NOMO-1 treated with DMSO at 0.1 percent for 48 hours (cell line): ENCODE measurements around the gene OLFM4.

Experiments
- DNase-seq: peaks from one replicate; lab custom pipeline; 2025; ENCODE audit not compliant: unreplicated experiment; lab: John Stamatoyannopoulos, UW

Gene OLFM4

GRCh38 chr13:53066411-53066810 lies 37.8 kb downstream of the OLFM4 start:
- DNase-seq = no peak

DNA sequence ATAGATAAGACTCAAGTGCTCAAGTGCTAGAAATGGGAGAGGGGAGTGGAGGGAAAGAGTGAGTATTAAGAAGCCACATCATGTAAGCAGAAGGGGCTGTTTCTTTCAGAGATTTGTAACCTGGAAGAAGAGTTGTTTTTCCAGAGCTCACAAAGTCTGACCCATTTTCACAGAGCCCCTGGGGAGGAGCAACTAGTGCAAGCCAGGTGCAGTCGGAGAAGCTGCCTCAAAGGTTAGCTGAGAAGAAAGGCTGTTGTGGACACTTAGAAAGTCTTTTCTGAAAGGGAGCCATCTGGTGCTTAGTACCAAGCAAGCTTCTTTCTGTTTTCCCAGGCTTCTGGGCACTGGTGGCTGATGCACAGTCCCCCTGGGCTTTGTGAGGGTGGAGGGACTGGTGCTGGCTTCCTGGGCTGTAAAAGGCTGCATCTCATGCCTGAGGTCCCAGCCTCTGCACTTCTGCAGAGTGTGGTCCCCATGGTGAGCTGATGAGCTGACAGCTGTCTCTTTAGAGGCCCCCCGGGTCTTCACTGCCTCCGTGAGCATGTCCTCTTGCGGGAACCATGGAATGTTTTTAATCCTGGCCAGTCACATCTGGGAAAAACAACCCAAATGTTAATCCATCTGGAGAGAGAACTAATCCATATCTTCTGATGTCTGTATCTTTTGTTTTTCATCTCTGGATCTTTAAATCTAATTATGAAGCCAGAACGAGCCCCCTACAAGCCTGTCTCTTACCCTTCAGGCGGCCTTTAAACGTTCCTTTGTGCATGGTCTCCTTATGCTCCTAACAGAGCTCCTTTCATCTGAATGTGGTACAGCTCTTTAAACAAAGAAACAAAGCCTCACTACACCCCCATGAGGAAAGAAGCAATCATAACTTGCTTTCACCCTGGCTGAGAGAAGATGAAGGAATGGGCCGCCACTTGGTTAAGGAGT lies 40.2 kb downstream of the OLFM4 start:
- no peak for DNase-seq

DNA sequence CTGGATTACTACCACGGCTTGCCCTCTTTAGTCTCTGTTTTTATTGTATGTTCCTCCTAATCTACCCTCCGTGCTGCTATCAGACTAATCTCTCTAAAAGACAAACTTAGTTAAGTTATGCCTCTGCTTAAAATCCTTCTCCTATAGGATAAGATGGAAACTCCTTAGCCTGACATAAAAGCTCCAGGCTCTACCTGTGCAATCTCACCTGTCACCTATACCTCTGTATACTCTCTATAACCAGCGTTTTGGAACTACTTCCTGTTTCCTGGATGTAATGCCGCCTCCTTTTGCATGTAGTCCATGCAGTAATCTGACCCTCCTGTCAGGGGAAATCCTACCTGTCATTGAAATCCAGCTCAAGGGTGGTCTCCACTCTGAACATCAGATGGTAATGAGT lies 41.2 kb downstream of the OLFM4 start:
- no peak for DNase-seq

DNA sequence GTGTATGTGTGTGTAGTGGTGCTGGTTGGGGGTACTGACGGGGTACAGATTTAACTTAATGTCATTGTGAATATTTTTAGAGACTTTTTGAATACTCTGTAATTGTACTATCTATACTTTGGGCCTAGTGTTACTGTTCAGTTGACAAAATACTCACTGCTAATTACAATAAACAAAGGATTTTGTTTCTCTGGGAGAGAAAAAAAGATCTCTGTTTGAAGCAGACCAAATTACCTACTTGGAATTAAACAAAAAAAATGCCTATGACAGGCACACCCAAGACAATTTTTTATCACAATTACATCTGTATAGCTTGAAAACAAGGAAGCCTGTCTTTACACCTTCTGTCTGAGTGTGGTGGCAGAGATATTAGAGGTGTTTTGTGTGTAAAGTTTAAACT lies 45.1 kb downstream of the OLFM4 start:
- DNase-seq = no peak

- no peak for DNase-seq
Observed at GRCh38 chr13:53074114-53074513, 45.5 kb downstream of the OLFM4 start.

GRCh38 chr13:53075356-53076041 lies 46.9 kb downstream of the OLFM4 start:
- no peak for DNase-seq

DNA sequence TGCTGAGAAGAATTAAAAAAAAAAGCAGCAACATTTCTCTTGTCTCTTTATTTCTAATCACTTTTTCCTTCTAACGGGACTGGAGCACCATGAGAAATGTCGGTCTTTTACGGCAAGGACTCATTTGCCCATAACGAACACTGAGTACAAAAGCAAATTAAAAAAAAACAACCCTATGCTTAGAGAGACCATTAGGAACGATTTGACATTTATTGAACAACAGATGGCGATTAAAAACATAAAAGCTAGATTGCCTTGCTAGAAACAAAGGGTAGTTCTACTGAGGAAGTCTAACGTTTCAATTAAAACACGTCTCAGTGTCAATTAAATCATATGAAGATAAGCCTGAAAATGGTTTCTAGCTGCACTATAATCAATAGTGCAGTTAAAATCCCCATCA lies 51.1 kb downstream of the OLFM4 start:
- no peak for DNase-seq

- no peak for DNase-seq
Observed at GRCh38 chr13:53088871-53089270, 60.3 kb downstream of the OLFM4 start.

DNA sequence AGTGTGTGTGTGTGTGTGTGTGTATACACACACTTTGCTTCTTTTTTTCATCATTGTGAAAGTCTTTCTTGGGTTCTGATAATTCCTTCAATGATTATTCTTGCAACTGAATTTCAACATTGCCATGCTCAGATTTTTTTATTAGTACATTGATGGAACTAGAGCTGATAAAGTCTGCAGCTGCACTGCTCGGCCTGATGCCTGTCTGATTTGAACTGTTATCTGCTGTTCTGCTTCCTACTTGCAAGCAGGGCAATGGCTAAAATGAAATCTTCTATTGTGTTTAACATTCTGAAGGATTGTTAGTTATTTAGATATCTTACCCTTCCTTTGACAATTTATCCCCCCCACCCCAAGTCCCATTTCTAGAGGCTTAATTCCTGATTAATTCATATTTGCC lies 61.3 kb downstream of the OLFM4 start:
- no peak for DNase-seq

DNA sequence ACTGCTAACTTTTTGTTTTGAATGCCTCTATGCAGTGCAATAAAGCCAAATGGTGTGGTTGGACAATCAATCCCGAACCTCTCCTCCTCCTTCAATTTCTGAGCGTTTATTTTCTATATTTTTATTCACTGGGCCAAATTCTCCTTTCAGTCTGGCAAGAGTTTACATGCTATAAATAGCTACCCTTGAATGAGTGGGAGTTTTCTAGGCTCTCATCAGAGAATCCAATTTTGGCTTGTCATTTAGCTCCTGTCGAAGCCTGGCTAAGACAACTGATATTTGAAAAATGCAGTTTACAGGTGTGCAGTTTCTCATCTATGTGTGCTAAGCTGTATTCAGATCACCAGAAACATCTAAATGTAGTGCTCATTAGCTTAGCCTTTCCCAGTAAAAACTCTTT lies 61.8 kb downstream of the OLFM4 start:
- DNase-seq = no peak

DNA sequence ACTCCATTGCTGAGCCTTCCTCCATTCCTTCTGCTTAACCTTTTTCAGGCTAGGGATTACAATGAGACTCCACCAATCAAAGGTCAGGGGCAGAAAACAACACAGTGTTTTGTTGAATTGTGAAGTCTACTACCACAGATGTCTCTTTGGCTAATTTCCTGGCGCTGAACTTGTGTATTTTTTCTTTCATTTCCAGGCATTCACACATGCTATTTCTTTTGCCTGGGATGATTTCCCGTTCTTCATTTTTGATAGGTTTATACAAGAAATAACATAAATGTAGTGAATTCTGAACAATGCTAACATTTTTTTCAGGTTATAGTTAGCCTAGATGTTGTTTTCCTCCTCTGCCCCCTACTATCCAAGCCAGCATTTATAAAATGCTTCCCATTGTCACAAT lies 64.3 kb downstream of the OLFM4 start:
- no peak for DNase-seq

DNA sequence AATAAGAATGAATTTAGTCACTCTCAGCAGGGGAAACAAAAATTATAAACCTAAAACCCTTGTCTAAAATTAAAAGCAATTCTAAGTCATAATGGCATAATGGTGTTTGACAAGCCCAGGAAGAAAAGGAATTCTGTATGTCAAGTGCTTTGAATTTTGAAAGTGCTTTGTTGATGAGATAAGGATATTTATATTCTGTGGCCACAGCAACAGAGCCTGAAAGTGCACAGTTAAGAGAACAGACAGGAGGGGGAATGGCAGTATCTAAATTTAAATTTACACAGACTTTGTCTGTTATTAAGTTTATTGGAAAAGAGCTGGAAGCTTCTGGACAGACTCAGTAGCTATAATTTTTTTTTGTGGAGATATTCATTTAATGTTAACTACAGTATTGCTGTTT lies 69.8 kb downstream of the OLFM4 start:
- DNase-seq = no peak

DNA sequence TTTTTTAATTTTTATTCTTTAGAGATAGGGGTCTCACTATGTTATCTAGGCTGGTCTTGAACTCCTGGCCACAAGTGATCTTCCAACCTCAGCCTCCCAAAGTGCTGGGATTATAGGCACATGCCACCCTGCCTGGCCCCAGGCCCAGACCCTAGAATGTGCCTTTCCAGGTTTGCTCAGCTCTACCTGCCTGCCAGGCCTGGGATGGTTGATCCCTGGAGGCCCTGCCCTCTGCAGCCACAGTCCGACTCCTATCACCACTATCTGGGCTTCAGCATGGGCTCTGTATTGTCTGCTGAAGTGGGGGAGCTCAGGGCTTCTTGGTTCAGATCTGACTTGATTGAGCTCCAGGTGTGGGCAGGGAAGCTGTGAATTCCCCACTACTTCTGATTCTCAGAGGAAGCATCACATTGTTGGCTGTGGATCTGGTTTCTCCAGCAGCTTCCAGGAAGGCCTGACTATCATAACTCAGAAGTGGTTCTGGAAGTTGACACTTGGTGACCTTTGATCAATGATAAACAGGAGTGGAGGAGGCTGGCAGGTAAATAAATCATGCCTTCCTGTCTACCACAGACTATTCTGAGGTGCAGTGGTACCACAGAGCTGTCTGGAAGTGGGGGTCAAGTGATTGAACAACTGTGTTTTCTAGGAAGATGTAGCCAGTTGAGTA lies 71.9 kb downstream of the OLFM4 start:
- DNase-seq = no peak
